Brain pericyte (primary cell): ENCODE results near the gene MAP4K3.
"Not testable (repeated sequence)": the region's sequence is repeated elsewhere in the genome, so short reads cannot be mapped to it uniquely, and the experiment has no call there.

Experiments used
- DNase-seq: peaks from one replicate; pipeline ENCODE4 v3.0.0-alpha.2; 2012; ENCODE audit warnings: low read depth, low spot score

Gene MAP4K3

DNA sequence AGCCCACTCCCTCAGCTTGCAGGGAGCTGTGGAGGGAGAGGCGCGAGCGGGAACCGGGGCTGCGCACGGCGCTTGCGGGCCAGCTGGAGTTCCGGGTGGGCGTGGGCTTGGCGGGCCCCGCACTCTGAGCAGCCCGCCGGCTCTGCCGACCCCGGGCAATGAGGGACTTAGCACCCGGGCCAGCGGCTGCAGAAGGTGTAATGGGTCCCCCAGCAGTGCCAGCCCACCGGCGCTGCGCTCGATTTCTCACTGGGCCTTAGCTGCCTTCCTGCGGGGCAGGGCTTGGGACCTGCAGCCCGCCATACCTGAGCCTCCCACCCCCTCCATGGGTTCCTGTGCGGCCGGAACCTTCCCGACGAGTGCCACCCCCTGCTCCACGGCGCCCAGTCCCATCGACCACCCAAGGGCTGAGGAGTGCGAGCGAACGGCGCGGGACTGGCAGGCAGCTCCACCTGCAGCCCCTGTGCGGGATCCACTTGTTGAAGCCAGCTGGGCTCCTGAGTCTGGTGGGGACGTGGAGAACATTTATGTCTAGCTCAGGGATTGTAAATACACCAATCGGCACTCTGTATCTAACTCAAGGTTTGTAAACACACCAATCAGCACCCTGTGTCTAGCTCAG, 192.7 kb downstream of the MAP4K3 start:
- DNase-seq = not testable (repeated sequence)

GRCh38 chr2:39243469-39244123, 193.5 kb downstream of the MAP4K3 start, which contains the start of gene CDKL4:
TSS of gene CDKL4 (minus strand) at chr2:39243970.
- DNase-seq = no peak

GRCh38 chr2:39241588-39241987, 195.5 kb downstream of the MAP4K3 start:
- no peak for DNase-seq

- DNase-seq = no peak
Observed at GRCh38 chr2:39240758-39241157, 196.3 kb downstream of the MAP4K3 start.

- no peak for DNase-seq
Observed at GRCh38 chr2:39234754-39235153, 202.3 kb downstream of the MAP4K3 start.

DNA sequence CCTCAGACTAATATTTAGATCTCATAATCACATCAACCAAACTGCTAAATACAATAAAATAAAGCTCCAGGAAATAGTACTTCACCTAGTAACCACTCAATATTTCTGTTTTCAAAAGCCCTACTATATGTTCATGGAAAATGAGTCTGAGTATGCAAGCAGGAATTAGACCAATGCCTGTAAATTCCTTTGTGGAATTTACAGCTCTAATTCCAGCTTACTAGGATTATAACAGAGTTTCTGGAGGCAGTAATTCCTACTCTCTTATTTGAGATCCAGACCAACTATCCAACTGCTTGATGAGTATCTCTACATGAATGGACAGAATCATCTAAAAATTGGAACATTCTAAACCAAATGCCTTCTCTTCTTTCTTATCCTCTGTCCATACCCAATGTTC, 204.9 kb downstream of the MAP4K3 start:
- no peak for DNase-seq

DNA sequence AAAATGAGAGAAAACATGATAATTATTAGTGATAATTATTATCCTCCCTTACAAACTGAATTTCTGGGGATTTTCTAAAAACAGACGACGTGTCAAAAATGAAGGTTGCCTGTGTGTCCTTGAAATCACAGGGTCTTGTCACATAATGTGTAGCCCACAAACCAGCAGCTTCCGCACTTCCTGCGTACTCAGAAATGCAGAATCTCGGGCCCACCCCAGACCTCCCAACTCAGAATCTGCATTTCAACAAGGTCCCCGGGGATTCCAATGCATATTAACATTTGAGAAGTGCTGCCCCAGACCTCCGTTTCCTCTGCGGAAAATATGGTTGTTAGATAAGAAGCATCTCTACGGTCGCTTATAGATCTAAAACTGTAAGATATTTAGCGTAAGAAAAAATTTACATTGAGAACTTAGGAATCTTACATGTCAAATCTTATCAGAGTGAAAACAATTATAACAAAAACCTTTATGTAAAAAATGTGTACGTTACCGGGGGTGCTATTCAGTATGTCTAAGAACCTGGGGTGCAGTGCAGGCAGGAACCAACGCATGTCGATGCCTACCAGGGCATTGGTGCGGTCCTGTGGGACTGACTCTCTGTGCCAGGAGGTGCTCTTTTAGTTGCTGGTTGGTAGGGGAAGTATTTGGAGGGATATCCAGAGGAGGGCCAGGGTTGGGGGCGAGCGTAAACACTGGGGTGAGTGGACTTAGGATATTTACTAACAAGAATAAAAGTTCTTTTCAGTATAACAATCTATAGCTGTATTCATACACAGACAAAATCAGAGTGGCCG, 208.5 kb downstream of the MAP4K3 start:
- DNase-seq = no peak

DNA sequence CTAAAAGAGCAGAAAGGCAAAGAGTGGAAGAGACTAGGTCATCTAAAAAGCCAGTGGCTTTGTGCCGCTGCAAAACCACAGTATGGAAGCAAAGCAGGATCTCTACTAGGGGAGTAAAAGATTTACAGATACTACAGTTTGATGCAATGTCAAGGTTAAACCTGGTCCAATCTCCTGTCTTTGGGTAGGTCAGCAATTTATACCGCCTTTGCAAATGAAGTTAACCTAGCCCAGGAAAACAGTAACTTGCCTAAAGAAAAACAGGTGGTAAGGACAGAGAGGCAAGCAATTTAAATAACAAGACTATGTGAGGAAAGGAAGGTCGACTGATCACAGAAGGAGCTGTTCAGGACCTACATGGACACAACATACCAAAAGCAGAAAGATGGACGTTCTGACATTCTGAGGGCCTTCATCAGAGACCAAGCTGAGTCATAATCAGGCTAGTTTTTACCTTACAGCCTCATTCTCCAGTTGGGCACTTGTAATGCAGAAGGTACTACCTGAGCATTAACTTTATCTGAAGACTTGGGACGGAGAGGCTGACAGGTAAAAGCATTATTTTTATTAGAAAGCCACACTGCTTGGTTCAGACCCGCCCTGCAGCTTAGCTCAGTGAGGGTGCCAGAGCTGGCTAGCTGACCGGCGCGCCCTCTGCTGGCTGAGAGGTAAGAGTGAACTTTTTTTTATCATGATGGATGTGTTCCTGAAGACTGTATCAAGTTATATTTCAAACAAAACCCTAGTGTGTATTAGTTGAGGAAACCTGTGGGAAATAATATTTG, 209.3 kb downstream of the MAP4K3 start:
- no peak for DNase-seq

- DNase-seq = no peak
Observed at GRCh38 chr2:39225567-39225966, 211.5 kb downstream of the MAP4K3 start.

DNA sequence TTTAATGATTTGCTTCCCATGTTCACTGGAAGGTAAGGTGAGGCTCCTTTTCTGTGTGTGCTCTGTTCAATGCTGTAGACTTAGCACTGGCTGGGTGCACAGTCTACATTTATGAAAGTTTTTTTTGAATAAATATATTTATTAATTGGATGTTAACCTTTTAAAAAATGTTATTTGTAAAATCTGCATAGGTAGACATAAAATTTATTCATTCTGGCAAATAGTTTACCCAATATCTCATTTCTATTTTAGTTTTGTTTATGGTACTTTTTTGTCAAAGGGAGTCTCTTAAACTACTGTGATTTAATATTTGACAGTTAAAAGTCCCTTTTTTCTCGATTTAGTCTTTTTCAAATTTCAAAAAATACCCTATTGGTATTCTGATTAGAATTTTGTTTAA, 213.2 kb downstream of the MAP4K3 start:
- DNase-seq = no peak

DNA sequence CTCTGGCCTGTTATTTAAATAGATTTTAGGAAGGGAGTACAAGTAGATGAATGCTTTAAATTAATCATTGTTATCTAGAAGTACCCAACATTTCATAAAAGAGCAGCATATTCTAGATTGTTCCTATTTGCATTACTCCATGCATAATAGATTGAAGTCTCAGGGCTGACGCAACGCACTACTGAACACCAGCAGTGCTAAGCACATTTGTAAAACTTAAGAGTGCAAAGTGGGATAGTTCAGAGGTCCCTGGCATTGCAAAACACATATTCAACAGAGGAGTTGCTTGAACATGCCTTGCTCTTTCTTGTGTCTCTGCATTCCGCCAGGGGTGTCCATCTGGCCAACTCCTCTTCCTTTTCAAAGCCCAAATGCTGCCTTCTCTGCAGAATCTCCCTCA, 215.6 kb downstream of the MAP4K3 start:
- no peak for DNase-seq

GRCh38 chr2:39220136-39220535, 216.9 kb downstream of the MAP4K3 start:
- DNase-seq = no peak

DNA sequence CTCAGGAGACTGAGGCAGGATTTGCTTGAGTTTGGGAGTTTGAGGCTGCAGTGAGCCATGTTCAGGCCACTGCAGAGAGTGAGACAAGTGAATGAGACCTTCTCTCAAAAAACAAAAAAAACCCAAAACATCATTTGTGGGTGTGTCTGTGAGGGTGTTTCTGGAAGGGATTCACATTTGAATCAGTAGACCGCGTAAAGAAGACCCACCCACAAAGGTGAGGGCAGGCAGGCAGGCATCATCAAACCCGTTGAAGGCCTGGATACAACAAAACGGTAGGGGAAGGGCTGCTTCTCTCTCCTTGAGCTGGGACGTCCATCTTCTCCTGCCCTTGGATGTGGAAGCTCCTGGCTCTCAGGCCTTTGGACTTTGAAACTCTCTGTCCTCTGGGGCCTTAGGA, 218.7 kb downstream of the MAP4K3 start:
- DNase-seq = no peak

GRCh38 chr2:39217192-39217550, 219.9 kb downstream of the MAP4K3 start:
- no peak for DNase-seq

GRCh38 chr2:39216346-39217191, 220.5 kb downstream of the MAP4K3 start:
- DNase-seq = no peak

GRCh38 chr2:39215545-39215944, 221.5 kb downstream of the MAP4K3 start:
- no peak for DNase-seq

GRCh38 chr2:39213015-39213414, 224.1 kb downstream of the MAP4K3 start:
- no peak for DNase-seq

DNA sequence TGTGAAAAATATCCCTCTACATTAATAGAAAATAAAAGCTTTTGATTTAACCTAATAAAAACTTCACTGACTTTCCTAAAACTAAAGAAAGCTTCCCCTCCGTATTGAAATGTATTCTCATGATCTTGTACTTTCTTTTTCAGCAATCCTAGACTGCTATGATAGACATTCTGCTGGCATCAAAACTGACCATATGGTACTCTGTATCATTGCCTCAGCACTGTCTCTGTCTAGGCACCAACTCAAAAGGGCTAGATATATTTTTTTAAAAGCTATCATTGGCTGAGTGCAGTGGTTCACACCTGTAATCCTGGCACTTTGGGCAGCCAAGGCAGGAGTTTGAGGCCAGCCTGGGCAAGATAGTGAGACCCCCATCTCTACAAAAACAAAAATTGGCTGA, 226.2 kb downstream of the MAP4K3 start:
- DNase-seq = no peak

- no peak for DNase-seq
Observed at GRCh38 chr2:39203382-39203781, 233.7 kb downstream of the MAP4K3 start.

- DNase-seq = no peak
Observed at GRCh38 chr2:39202639-39203369, 234.3 kb downstream of the MAP4K3 start.
